Measurements from ENCODE around the gene SLC25A5.

GRCh38 chrX:119424999-119425398, 43.2 kb upstream of the SLC25A5 start:
- no peak for TF ChIP-seq POLR2A (IDR thresholded peaks at IDR 0.05)
- no peak for TF ChIP-seq CTCF (IDR thresholded peaks at IDR 0.05)

Measured in uterus (tissue), 2 donors.